Hepatic stellate cell (primary cell): ENCODE measurements around the gene PRR23E.

Experiments
- DNase-seq: peaks from one replicate; pipeline ENCODE4 v3.0.0; 2011; ENCODE audit warnings: low spot score

The PRR23E gene

GRCh38 chr3:127165036-127165435 is 27.9 kb upstream of the PRR23E start:
- DNase-seq, result no peak

GRCh38 chr3:127165694-127166485 is 27.0 kb upstream of the PRR23E start:
- DNase-seq, result no peak

GRCh38 chr3:127166501-127167065 is 26.3 kb upstream of the PRR23E start:
- no peak for DNase-seq

GRCh38 chr3:127167315-127168043 is 25.5 kb upstream of the PRR23E start:
- no peak for DNase-seq

- DNase-seq, result no peak
Observed at GRCh38 chr3:127168271-127168670, 24.7 kb upstream of the PRR23E start.

DNA sequence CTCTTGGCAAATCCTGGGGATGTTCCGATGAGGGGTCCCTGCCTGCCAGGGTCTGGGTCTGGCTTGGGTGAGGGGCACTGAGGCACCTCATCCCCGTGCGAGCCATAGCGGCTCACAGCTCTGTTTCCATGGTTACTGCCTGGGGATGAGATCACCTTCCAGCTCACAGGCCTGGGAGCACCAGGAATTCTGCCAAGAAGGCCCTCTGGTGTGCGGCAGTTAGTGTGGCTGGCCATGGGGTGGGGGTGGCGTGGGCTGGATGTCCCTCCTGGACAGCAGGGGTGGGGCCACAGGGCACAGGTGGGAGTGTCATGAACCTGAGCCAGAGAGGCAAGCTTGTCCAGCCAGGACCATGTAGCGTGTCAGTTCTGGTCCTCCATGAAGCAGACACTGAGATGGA is 22.1 kb upstream of the PRR23E start:
- DNase-seq, result peak; percentile 57

- no peak for DNase-seq
Observed at GRCh38 chr3:127171320-127171719, 21.6 kb upstream of the PRR23E start.

DNA sequence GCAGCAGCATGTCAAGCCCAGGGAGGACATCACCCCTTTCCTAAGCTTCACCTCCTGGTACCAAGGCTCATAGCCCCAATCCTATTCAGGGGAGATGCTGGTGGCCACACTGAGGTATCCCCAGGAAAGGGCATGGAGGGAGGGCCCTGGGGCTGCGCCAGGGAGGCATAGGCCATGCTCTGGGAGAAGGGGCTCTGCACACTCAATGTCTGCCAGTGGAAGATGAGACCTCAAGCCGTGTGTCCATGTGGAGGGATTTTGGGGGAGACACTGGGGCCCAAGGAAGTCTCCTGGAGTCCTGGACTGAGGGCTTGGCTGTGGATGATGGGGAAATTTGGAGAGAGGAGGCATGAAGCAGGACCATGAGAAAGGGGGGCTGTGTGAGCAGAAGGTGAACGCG is 21.2 kb upstream of the PRR23E start:
- no peak for DNase-seq

GRCh38 chr3:127172211-127172610 is 20.7 kb upstream of the PRR23E start:
- no peak for DNase-seq

DNA sequence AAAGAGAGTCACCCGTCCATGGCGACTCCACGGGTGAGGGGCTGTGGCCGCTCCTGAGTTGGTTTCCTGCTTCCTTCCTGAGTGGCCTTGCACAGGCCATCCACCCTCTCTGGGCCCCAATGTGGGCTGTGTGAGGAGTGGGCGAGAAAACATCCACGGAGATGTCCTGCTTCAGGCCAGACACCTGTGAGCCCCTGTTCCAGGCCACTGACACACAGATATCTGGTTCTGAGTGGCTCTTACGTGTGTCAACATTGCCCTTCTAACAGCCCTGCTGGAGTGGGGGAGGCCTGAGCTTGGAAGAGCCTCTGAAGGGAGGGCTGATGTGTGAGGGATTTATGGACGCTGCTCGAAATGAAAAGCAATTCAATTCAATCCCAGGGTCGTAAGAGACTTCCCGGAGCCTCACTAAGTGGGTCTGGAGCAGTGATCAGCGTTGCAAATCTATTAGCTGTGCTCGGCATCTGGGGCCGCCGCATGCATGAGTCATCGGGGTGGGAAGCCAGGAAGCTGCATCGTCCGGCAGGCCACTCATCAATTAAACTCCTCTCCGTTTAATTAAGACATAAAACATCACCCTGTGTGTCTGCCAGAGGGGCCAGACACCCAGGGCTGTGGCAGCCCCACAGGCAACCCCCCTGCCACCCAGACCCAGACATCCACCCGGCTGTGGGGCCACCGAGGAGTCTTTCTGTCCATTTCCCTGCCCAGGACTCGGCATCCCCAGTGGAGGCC is 20.0 kb upstream of the PRR23E start:
- peak; percentile 76 for DNase-seq

DNA sequence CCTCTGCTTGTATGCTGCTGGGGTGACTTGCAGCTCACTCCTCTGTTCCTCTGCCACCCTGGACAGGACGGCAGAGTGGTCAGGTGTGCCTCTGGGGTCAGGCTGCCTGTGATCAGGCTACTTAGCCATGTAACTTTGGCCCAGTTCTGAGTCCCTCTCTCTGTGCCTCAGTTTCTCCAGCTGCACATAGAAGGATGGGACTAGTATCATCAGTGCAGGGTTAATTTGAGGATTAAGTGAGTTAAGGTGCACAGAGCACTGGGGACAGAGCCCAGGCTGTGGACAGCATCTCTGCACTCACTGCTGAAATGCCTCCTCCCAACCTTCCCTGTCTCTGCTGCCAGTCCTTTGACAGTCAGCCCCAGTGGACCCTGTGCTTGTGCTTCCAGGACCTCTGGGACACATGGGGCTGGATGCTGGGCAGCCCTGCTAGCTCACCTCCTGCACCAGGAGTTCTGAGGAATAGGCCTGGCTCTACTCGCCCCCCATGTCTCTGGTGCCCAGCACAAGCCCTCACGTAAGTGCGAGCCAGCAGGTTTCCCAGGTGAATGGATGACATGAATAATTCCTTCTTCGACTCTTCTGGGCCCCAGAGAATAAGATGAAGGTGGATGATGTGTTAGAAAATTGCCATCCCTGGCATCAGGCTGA is 19.3 kb upstream of the PRR23E start:
- no peak for DNase-seq

DNA sequence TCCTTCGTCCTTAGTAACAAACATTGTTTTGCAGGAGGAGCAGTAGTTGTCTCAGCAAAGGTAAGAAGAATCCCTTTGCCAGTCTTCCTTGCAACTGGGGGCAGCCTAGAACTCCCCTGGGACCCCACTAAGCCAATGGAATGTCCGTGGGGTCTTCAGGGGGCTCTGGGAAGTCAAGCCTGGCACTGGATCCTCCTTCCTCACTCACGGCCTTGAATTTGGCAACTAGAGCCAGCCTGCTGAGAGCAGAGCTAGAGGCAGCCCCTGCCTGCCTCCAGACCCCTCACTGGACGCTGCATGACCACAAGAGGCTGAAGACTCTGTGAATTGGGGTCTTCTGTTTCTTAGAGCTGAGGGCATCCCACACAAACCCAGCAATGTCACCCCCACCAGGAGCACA is 18.6 kb upstream of the PRR23E start:
- DNase-seq, result no peak

- no peak for DNase-seq
Observed at GRCh38 chr3:127174715-127175140, 18.2 kb upstream of the PRR23E start.

DNA sequence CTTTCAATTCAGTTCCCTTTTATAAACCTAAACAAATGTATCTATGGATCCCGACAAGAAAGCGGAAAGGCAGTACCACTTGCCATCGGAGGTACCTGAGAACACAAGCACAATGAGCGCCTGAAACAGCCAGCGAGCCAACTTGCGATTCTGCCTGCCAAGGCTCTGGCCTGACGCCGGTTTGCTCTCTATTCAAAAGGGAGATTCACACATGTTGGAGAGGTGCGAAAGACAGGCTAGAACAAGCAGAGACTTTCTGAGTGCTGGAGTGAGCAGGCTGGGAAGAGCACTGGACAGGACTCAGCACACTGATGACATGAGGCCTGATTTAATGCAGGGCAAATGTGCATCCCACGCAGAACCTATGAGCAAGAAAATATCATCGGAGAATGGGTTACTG is 17.7 kb upstream of the PRR23E start:
- DNase-seq, result no peak

GRCh38 chr3:127177226-127177625 is 15.7 kb upstream of the PRR23E start:
- DNase-seq, result no peak

DNA sequence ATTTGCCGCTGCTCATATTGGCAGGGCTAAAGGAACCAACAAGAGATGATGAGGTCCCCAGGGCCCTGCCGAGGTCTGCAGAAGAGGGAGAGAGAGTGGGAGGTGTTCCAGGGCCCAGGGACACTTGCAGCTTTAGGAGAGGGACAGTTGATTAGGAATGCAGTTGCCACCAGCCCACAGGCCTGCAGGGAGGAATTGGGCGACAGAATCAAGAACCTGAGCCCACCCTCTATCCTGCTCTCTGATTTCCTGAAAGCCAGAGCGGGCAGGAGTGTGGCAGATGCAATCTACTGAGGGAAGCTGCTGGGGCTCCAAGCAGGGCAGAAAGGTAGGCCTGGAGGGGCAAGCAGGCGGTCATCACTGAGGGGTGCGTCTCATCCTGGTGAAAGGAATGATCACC is 12.1 kb upstream of the PRR23E start:
- DNase-seq, result no peak

DNA sequence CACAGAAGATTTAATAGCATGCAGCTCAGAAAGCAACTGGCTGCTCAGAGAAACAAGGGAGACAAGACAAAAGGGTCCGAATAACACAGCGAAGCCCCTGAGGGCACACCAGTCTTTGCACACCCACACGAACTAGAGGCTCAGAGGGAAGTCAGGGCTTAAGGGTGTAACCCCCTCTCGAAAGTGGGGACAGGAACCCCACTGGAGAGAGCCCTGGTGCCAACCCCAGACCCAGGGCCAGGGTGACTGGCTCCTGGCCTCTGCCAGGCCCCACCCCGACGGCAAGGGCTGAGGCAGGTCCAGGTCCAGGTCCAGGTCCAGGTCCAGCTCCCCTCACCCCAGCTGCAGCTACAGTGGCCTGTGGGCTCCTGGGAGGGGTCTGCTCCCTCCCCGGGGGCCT is 10.5 kb upstream of the PRR23E start:
- no peak for DNase-seq

DNA sequence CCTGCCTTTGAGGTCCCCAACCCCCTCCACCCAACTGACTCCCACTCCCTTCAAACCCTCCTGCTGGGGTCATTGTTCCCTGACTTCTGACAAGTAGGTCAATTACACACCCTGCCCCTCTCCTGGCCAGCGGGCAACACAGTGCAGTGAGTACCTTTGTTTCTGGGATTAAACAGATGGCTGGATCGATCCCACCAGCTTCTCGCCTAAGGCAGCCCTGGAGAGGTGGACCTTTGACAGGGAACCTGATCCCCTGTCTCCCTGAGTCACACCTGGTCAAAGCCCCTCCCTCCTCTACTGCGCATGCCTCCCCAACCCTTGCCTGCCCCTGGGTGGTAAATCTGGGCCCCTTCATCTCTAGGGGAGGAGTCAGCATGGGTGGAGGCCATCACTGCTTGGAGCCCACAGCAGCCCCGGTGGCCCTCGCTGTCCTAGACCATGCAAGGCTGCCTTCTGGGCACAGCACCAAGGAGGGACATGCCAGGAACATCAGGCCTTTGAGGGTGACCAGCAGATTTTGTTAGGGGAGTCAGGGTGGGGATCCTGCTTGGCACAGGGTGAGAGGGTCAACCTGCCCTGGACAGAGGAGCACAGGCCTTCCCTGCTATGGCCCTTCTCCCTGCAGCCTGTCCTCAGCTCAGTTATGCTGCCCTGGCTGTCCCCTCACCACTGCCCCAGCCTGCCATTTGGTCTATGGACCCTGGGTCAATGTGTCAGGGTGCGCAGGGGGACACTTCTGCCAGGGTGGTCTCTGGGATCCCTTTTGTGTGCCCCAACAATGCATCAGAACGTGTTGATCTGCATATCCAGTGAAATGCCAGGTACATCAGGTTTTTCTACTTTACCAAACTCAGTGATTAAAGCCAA is 9.8 kb upstream of the PRR23E start:
- no peak for DNase-seq

DNA sequence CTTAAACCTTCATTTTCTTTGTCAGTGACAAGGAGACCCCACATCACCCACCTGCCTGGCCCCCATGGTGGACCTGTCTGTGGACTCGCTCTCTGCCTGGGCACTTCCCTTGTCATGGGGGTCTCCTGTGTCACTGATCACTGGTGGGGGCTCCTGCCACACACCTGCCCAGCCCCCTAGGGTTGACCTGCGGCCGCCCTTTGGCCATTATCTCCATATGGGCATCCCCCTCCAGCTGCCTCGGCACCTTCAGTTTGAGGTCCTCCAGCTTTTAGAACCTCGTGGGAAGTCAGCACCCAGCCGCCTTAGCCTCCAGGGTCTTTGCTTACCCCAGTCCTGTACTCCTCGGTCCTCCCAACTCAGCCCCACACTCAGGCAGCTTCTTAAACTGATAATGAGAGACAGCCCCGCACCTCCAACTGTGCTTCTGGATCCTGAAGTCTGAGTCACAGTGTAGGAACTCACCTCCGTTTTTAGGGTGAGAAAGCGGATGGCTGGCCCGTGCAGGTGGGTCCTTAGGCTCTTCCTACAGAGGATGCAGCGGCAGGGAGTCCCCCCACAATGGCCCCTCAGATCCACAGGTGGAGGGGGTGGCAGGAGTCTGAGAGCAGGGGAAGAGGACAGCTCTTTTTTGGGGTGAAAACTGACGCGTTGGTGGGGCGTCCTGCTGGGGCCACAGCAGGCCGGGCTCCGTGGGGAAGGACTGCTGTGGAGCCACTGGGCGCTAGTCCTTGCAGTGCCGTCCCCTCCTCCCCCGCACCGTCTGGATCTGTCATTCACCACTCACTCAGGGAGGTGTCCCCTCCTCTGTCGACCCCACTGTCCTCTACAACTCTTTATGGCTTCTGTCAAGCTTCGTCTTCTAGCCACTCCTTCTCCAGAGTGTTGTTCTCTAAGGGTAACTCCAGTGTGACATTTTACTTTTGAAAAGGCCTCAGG is 8.7 kb upstream of the PRR23E start:
- DNase-seq, result no peak

DNA sequence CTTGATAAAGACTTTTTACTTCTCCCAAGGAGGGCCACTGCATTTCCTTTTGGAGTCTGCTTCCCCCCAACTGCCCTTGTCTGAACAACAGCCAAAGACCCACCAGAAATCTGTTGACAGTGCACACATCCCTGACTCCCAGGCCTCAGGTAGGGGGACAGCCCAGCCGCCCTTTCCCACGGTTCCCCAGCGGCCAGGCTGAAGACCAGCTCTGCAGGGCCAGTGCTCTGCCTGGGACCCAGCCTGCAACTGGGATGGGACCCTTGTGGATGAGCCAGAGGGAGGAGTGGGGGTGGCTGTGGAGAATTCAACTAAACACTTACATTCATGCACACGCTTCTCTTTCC is 8.1 kb upstream of the PRR23E start:
- no peak for DNase-seq
